HG02852 (cell line): Measurements from ENCODE around the gene BEST2.

Experiments used
- ATAC-seq: cut with Tn5 transposase; IDR thresholded peaks from one replicate; pipeline ENCODE4 v1.9.1; 2021; ENCODE audit warnings: mild to moderate bottlenecking, moderate library complexity; ENCODE audit not compliant: unreplicated experiment

BEST2 gene

GRCh38 chr19:12767666-12768065 is 16.1 kb downstream of the BEST2 start:
- no peak for ATAC-seq

- no peak for ATAC-seq
Observed at GRCh38 chr19:12769689-12770088, 18.1 kb downstream of the BEST2 start.

- ATAC-seq, result no peak
Observed at GRCh38 chr19:12770922-12771321, 19.3 kb downstream of the BEST2 start.

GRCh38 chr19:12772323-12772722 is 20.7 kb downstream of the BEST2 start:
- ATAC-seq, result no peak

- ATAC-seq, result no peak
Observed at GRCh38 chr19:12773571-12773970, 22.0 kb downstream of the BEST2 start.

- peak; percentile 4 for ATAC-seq
Observed at GRCh38 chr19:12774588-12775555, 23.3 kb downstream of the BEST2 start, which contains the start of gene HOOK2. TSS of gene HOOK2 (minus strand) at chr19:12775552. CDS start at chr19:12775449, 103 bp downstream.

GRCh38 chr19:12777217-12778016 is 25.8 kb downstream of the BEST2 start:
- no peak for ATAC-seq

GRCh38 chr19:12778017-12778904 is 26.7 kb downstream of the BEST2 start:
- no peak for ATAC-seq

- ATAC-seq, result no peak
Observed at GRCh38 chr19:12778905-12779161, 27.2 kb downstream of the BEST2 start.

GRCh38 chr19:12779162-12779993 is 27.8 kb downstream of the BEST2 start:
- no peak for ATAC-seq

GRCh38 chr19:12782174-12782423 is 30.5 kb downstream of the BEST2 start:
- no peak for ATAC-seq

GRCh38 chr19:12782424-12783290 is 31.1 kb downstream of the BEST2 start:
- peak; percentile 42 for ATAC-seq

GRCh38 chr19:12783291-12783848 is 31.8 kb downstream of the BEST2 start:
- no peak for ATAC-seq

GRCh38 chr19:12783849-12784393 is 32.3 kb downstream of the BEST2 start:
- no peak for ATAC-seq

- ATAC-seq, result no peak
Observed at GRCh38 chr19:12784394-12784870, 32.8 kb downstream of the BEST2 start.

- ATAC-seq, result no peak
Observed at GRCh38 chr19:12784871-12785430, 33.4 kb downstream of the BEST2 start.

- no peak for ATAC-seq
Observed at GRCh38 chr19:12785431-12786031, 33.9 kb downstream of the BEST2 start.
